Measurements from ENCODE around the gene FAM98A.

Gene FAM98A

GRCh38 chr2:33599175-33599942 lies at the start of gene FAM98A:
Gene FAM98A (minus strand): TSS chr2:33599299. CDS start chr2:33599221, 78 bp downstream.
- peak; percentile 97 for DNase-seq (ENCODE audit: low read depth, low spot score)

- no peak for DNase-seq (ENCODE audit: low read depth, low spot score)
Measured at GRCh38 chr2:33645861-33646260, 46.8 kb upstream of the FAM98A start.

- no peak for DNase-seq (ENCODE audit: low read depth, low spot score)
Measured at GRCh38 chr2:33644215-33644614, 45.1 kb upstream of the FAM98A start.

DNA sequence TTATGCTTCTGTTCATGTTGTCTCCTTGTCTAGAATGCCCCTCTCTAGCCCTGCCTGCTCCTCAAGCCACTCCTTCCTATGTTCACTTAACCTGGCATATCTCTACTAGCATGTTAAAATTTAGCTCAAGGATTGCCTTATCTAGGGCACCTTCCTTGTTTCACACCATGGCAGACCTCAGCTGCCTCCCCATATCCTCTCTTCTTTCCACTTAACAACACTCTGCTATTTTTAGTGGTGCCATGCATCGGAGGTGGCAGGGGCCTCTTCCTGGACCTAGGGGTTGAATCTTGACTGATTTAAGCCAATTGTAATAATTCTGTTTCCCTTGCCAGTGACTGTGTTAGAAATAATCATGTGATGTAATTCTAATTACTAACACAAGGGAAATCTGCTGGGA lies 36.9 kb upstream of the FAM98A start:
- no peak for DNase-seq (ENCODE audit: low read depth, low spot score)

- DNase-seq (ENCODE audit: low read depth, low spot score), result no peak
Measured at GRCh38 chr2:33634261-33634910, 35.3 kb upstream of the FAM98A start.

DNA sequence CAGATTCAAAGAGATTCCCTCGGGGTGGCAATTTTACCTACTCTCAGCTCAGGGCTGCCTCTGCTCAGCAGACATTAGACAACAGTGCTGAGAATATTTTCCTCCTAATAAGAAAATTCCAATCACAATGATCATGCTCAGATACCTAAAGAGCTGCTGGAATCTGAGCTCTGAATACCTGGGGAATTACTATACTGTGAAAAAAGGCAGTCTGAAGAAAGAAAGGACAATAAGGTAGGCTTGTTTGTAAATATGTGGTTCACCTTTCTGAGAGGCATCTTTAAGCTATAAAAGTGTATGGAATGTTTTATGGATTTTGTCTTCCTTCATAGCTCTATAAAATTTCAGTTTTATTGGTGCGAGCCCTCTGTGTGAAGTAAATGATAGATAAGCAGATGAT lies 34.2 kb upstream of the FAM98A start:
- no peak for DNase-seq (ENCODE audit: low read depth, low spot score)

GRCh38 chr2:33632831-33633230 lies 33.7 kb upstream of the FAM98A start:
- no peak for DNase-seq (ENCODE audit: low read depth, low spot score)

DNA sequence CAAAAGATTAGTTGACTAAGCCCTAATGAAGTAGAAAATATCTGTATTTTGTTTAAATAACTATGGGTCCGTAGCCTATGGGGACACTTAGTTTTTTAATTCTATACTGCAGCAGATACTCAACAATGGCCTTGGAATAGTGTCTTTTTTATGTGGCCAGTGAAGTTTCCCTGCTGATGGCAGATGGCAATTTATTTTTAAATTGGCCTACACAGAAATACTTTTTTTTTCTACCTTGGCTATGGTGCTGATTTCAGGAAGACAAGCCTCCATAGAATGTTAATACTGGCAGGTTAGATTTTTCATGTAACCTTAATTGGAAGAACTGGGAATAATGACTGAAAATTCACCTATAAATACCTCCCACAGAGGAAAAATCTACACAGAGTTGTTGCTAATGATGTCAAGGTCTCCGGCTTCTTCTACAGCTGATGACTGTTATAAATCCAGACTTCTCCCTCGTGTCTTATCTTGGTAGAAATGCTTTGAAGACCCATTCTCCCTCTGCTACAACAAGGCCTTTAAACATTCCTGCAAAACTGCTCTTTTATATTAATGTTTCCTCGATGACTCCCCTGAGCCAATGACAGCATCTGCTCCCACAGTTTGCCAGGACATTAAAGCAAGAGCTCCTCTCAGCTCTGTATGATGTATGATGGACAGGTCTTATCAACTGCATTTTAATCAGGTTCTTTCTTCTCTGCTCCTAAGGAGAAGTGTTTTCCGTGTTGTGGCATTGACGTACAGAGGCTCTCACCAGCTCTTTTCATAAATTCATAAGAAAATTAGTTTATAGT lies 29.1 kb upstream of the FAM98A start:
- no peak for DNase-seq (ENCODE audit: low read depth, low spot score)

- no peak for DNase-seq (ENCODE audit: low read depth, low spot score)
Measured at GRCh38 chr2:33619028-33619427, 19.9 kb upstream of the FAM98A start.

DNA sequence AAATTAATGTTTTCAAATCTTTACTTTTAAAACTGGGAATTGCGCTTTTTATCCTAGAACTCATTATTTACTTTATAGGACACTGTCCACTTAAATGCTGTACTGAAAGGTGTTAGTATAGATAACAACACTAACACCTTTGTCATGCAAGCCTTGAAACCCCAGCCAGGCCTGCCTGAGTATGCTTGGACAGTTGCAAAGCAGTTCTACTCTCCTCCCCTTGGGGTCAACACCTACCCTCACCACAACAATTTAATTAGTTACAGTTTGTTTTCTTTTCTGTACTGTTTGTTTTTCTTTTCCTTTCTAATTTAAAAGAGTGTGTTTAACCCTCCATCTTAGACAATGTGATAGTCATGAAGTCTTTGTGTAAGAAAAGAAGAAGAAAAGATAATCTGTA lies 18.9 kb upstream of the FAM98A start:
- DNase-seq (ENCODE audit: low read depth, low spot score), result no peak

GRCh38 chr2:33617401-33617800 lies 18.3 kb upstream of the FAM98A start:
- no peak for DNase-seq (ENCODE audit: low read depth, low spot score)

- no peak for DNase-seq (ENCODE audit: low read depth, low spot score)
Measured at GRCh38 chr2:33616873-33617272, 17.8 kb upstream of the FAM98A start.

DNA sequence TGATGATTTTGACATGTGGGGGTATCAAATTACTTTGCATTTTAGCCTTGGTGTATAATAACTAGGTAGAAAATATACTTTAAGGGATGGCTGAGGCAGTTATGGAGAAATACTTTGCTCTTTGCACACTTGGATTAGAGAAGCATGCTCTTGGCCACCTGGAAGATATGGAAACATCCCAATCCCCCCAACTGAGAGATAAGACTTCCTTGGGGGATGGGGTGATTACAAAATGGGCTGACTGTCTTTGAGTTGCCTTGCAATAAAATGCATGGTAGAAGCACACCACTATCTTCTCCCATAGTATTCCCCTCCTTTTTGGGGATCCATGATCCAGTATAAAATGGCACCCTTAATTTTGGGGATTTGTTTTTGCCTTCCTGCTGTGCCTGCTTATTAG lies 15.1 kb upstream of the FAM98A start:
- no peak for DNase-seq (ENCODE audit: low read depth, low spot score)

DNA sequence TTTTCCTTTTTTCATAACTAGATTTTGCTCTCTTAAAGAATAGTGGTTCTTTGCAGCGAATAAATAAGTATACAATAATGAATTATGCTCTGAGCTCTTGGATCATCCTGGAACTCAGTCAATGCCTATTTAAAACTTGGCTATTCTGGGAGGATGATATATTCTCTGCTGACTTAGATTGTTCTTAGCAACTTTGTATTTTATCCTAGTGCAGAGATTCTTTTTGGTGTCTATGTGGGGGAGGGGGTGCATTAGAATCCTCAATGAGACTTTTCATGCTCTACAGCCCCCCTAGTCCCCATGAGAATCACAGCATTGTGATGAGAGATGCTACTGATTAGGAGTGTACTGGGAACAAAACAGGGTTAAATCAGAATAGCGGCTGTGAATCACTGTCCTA lies 8.8 kb upstream of the FAM98A start:
- DNase-seq (ENCODE audit: low read depth, low spot score), result no peak

- no peak for DNase-seq (ENCODE audit: low read depth, low spot score)
Measured at GRCh38 chr2:33607251-33607721, 8.2 kb upstream of the FAM98A start.

DNA sequence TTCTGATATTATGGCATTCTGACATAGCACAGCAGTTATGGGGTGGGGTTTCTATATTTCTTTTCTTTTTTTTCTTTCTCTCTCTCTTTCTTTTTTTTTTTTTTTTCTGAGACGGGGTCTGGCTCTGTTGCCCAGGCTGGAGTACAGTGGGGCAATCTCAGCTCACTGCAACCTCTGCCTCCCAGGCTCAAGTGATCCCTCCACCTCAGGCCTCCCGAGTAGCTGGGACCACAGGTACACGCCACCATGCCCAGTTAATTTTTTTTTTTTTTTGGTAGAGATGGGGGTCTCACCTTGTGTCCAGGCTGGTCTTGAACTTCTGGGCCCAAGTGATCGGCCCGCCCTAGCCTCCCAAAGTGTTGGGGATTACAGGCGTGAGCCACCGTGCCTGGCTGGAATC lies 7.5 kb upstream of the FAM98A start:
- DNase-seq (ENCODE audit: low read depth, low spot score), result no peak

- DNase-seq (ENCODE audit: low read depth, low spot score), result no peak
Measured at GRCh38 chr2:33606100-33606499, 7.0 kb upstream of the FAM98A start.

- DNase-seq (ENCODE audit: low read depth, low spot score), result no peak
Measured at GRCh38 chr2:33605056-33605455, 6.0 kb upstream of the FAM98A start.

GRCh38 chr2:33603416-33603815 lies 4.3 kb upstream of the FAM98A start:
- no peak for DNase-seq (ENCODE audit: low read depth, low spot score)

DNA sequence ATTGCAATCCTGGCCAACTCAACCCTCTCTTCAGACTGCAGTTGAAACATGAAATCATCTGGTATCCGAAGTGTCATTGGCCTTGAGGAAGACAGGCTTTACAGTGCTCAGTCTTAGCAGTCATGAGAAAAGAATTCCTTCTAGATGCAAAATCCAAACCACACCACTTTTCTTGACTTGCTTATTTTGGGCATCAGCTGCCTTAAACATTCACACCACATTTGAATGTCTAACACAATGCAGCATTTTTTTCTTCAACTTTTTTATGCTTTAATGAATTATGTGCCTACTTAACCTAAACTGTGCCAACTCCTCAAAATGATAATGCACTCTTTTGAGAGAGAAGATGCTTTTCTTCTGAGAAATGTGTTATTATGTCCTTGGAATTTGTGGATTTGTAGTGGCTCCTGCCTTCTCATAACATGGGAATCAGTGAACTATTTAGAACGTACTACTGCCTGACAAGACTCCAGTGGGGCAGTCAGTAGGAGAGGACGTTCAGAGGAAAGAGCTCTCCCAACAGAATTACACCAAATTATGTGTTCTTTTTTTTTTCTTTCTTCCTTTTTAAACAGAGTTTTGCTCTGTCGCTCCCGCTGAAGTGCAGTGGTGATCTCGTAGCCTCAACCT lies 3.2 kb upstream of the FAM98A start:
- no peak for DNase-seq (ENCODE audit: low read depth, low spot score)

DNA sequence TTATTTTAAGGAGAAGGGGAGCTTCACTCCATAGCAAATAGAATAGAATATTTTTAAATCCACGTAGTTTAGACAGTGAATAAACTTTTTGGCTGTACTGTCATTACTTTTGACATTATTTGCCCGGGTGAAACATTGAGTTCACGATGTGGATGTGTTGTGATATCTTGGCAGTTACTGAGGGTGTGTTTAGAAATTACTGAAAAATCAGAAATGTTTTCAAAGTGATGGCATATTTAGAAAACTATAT lies 769 bp upstream of the FAM98A start:
- no peak for DNase-seq (ENCODE audit: low read depth, low spot score)

DNA sequence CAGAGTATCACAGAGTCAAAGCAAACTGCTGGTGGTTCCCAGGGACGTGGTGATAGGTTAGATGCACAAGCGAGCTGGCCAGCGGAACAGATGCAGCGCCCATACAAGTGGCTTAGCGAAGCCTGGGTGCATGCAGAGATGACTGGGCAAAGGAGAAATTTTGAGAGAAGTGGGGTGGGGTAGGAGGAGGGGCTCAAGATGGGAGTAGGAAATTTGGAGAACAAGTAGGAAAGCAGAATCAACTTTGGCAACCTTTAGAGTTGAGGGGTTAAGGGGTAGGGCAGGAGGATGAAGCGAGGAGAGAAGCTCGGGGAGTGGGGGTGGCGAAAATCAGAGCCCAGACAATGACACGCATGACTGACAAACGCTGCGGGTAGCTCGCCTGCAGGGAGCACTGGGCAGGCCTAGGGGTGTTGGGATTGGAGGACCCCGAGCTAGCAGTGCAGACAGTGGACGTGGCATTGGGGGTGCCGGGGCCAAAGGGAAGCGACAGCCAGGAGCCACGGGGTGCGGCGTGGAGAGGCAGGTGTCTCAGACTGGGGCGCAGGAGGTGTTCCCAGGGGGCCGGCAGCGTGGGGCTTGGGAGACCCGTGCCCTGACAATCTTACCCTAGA lies 431 bp downstream of the FAM98A start:
- DNase-seq (ENCODE audit: low read depth, low spot score), result peak; percentile 6

All from activated CD4-positive, CD25-positive, alpha-beta regulatory T cell treated with anti-CD3 and anti-CD28 coated beads, Interleukin-2, amount 50 U/mL, for 16 hours (primary cell).